Sigmoid colon (tissue), 7 donors: ENCODE data around the gene POU2F3. TPM values are rescaled to one million over a fixed set of nuclear protein-coding genes. Genes with fewer than 3 reads are reported as not detected.

Experiments
- DNase-seq: peaks from one replicate; pipeline ENCODE4 v3.0.0-alpha.2; 2019
- H3K27ac ChIP-seq, 4 donors: fragments of 200-600 bp; sonication (generic); one replicate each; pipeline ENCODE4 v1.5.1; 2016 to 2019; ENCODE audit warnings: mild to moderate bottlenecking in 1 of 4
- H3K27me3 ChIP-seq, 3 donors: fragments of 200-600 bp; sonication (generic); one replicate each; pipeline ENCODE4 v1.5.1; 2019; ENCODE audit warnings: mild to moderate bottlenecking in 1 of 3
- H3K36me3 ChIP-seq, 4 donors: fragments of 200-600 bp; sonication (generic); one replicate each; pipeline ENCODE4 v1.5.1; 2016 to 2019
- H3K4me1 ChIP-seq, 4 donors: fragments of 200-600 bp; sonication (generic); one replicate each; pipeline ENCODE4 v1.5.1; 2017 to 2019
- H3K4me3 ChIP-seq, 4 donors: fragments of 200-600 bp; sonication (generic); one replicate each; pipeline ENCODE4 v1.5.1; 2017 to 2019; ENCODE audit warnings: mild to moderate bottlenecking in 2 of 4, moderate library complexity in 1 of 4
- H3K9me3 ChIP-seq, 4 donors: fragments of 200-600 bp in 3 of 4; sonication (generic) in 3 of 4; one replicate each; pipeline versions ENCODE4 v1.5.1 to v1.6.1; 2013 to 2019
- EP300 ChIP-seq, 4 donors: sonication (generic); formaldehyde crosslinking; IDR thresholded peaks; one replicate each; pipeline ENCODE4 v1.6.1; 2017; ENCODE audit warnings: antibody characterized with exemption in 4 of 4
- POLR2A ChIP-seq, 2 donors: fragments of 450-650 bp; IDR thresholded peaks; one replicate each; pipeline ENCODE4 v1.6.1; 2016; ENCODE audit warnings: antibody characterized with exemption in 2 of 2, mild to moderate bottlenecking in 2 of 2, moderate library complexity in 2 of 2
- POLR2AphosphoS5 ChIP-seq, 4 donors: sonication (generic); formaldehyde crosslinking; IDR thresholded peaks; one replicate each; pipeline ENCODE4 v1.6.1; 2017; ENCODE audit warnings: antibody characterized with exemption in 4 of 4
- WGBS, 2 donors: extraction: QIAGEN DNeasy Blood & Tissue Kit; methylation state at CpG; one replicate each; pipeline ENCODE4 v1.1.7; 2013; 5-methylcytosine and 5-hydroxymethylcytosine counted together
- intact Hi-C: fragments of 100-400 bp; cut with DNase I; formaldehyde crosslinking; loops from one replicate; pipeline ENCODE4 v1.15.1; 2023
- polyA plus RNA-seq, 3 donors: library from polyadenylated mRNA; stranded (reverse); fragments of 200-250 nt; gene quantifications; one replicate each; pipeline ENCODE4 v1.2.3, GENCODE V29; 2013
- total RNA-seq, 4 donors: library from RNA; depleted of rRNA; stranded (reverse); fragments of >200 nt; gene quantifications; one replicate each; pipeline ENCODE4 v1.1.0, GENCODE V29; 2016
- TF ChIP-seq, protein P1 (sequence below), 4 experiments: fragments of 450-650 bp in 3 of 4; fragments of 200-600 bp in 1 of 4; IDR thresholded peaks; one replicate each; pipeline ENCODE4 v1.5.1; 2016 to 2019; ENCODE audit warnings: antibody characterized with exemption in 4 of 4, mild to moderate bottlenecking in 3 of 4, moderate library complexity in 2 of 4
- donor health status: healthy with polysubstance abuse.
- donor health status: Bipolar disorder and iron deficiency.
- donor health status: healthy.

The POU2F3 gene
- total and polyA plus RNA-seq, 7 donors = 0.92 to 1.8 (median 1.3) TPM; not detected in 4

GRCh38 chr11:120195601-120196320 lies 44.2 kb upstream of the POU2F3 start:
- Histone ChIP-seq H3K27me3 (peaks cover 0 to 5% (median 0%) of the 10 kb centered on the region in 3 donors), H3K4me3 (no peak overlapping the region), H3K4me1 (peaks cover 0 to 9% (median 6%) of the 10 kb centered on the region in 4 donors), H3K36me3 (no peaks in the 10 kb centered on the region), H3K27ac (no peak overlapping the region), H3K9me3 (no peaks in the 10 kb centered on the region)
- TF ChIP-seq POLR2A (IDR thresholded peaks at IDR 0.05) (no peak), EP300 (IDR thresholded peaks at IDR 0.05) (no peak), POLR2AphosphoS5 (IDR thresholded peaks at IDR 0.05) (no peak)
- TF ChIP-seq, protein P1, sequence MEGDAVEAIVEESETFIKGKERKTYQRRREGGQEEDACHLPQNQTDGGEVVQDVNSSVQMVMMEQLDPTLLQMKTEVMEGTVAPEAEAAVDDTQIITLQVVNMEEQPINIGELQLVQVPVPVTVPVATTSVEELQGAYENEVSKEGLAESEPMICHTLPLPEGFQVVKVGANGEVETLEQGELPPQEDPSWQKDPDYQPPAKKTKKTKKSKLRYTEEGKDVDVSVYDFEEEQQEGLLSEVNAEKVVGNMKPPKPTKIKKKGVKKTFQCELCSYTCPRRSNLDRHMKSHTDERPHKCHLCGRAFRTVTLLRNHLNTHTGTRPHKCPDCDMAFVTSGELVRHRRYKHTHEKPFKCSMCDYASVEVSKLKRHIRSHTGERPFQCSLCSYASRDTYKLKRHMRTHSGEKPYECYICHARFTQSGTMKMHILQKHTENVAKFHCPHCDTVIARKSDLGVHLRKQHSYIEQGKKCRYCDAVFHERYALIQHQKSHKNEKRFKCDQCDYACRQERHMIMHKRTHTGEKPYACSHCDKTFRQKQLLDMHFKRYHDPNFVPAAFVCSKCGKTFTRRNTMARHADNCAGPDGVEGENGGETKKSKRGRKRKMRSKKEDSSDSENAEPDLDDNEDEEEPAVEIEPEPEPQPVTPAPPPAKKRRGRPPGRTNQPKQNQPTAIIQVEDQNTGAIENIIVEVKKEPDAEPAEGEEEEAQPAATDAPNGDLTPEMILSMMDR (IDR thresholded peaks at IDR 0.05) = no peak
- WGBS, 2 donors = 32 to 69% methylated on average over 13 of the region's 13 CpGs
- intact Hi-C loops = no loop called here
- no peak for DNase-seq

- intact Hi-C loops = no loop called here
- Histone ChIP-seq H3K4me3 (no peak overlapping the region), H3K27ac (peak overlapping the region; percentile 42 to 57 (median 46)), H3K4me1 (peaks cover 0 to 9% (median 6%) of the 10 kb centered on the region in 4 donors), H3K36me3 (no peaks in the 10 kb centered on the region), H3K9me3 (no peaks in the 10 kb centered on the region), H3K27me3 (peaks cover 0 to 5% (median 0%) of the 10 kb centered on the region in 3 donors)
- 58 to 66% methylated on average over 6 of the region's 6 CpGs for WGBS, 2 donors
- no peak for DNase-seq
- TF ChIP-seq POLR2AphosphoS5 (IDR thresholded peaks at IDR 0.05) (no peak), POLR2A (IDR thresholded peaks at IDR 0.05) (no peak), EP300 (IDR thresholded peaks at IDR 0.05) (no peak)
- TF ChIP-seq, protein P1 (IDR thresholded peaks at IDR 0.05) = no peak
Measured at GRCh38 chr11:120196826-120197225, 43.1 kb upstream of the POU2F3 start.

DNA sequence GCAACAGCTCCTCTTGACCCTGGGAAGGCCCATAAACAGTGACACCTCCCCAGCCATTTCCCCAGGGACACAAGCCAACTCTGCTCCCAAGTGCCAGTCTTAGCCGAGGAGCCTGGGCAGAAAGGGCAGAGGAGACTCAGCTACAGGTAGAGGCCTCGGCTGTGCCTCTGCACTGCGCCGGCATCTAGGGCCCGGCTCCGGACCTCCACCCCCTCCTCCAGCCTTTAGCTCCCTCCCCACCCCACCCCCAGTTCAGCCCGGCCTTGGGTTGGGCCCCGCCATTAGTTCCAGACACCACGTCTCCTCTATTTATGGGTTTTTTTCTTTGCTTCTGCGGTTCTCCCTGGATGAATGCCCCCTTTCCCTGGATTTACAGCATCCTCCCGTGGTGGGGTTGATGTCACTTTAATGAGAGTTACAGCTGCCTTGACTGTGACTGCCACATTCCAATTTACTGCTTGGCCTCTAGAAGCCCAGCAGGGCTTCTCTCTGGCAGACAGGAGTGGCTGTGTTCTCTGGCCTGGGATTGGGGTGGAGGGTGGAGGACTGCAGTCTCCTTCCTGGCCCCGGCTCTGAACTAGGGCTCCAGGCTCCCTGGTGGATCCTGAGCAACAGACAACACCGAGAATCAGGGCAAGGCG lies 42.6 kb upstream of the POU2F3 start:
- Histone ChIP-seq H3K36me3 (no peaks in the 10 kb centered on the region), H3K9me3 (no peaks in the 10 kb centered on the region), H3K27ac (peak overlapping the region; percentile 42 to 57 (median 46)), H3K4me1 (peaks cover 0 to 9% (median 6%) of the 10 kb centered on the region in 4 donors), H3K4me3 (no peak overlapping the region), H3K27me3 (peaks cover 0 to 5% (median 0%) of the 10 kb centered on the region in 3 donors)
- TF ChIP-seq POLR2AphosphoS5 (IDR thresholded peaks at IDR 0.05) (no peak), POLR2A (IDR thresholded peaks at IDR 0.05) (no peak), EP300 (IDR thresholded peaks at IDR 0.05) (no peak)
- TF ChIP-seq, protein P1 (IDR thresholded peaks at IDR 0.05) = no peak
- 15 to 55% methylated on average over 14 of the region's 14 CpGs for WGBS, 2 donors
- intact Hi-C loops = no loop called here
- no peak for DNase-seq

- H3K4me3 ChIP-seq = no peak overlapping the region
- peaks cover 0 to 9% (median 6%) of the 10 kb centered on the region in 4 donors for H3K4me1 ChIP-seq
- intact Hi-C loops = no loop called here
- TF ChIP-seq EP300 (IDR thresholded peaks at IDR 0.05) = no peak
- no peaks in the 10 kb centered on the region for H3K36me3 ChIP-seq
- no peaks in the 10 kb centered on the region for H3K9me3 ChIP-seq
- H3K27ac ChIP-seq = peak overlapping the region in 3 of 4 donors; percentile 45 to 57 (median 46)
- WGBS, 2 donors = 55 to 78% methylated on average over 9 of the region's 9 CpGs
- no peak for DNase-seq
- peaks cover 0 to 5% (median 0%) of the 10 kb centered on the region in 3 donors for H3K27me3 ChIP-seq
Measured at GRCh38 chr11:120197977-120198376, 42.0 kb upstream of the POU2F3 start.

GRCh38 chr11:120198403-120198786 lies 41.5 kb upstream of the POU2F3 start:
- Histone ChIP-seq H3K27ac (peak overlapping the region in 1 of 4 donors; percentile 46), H3K27me3 (peaks cover 0 to 5% (median 0%) of the 10 kb centered on the region in 3 donors), H3K36me3 (no peaks in the 10 kb centered on the region), H3K4me1 (peaks cover 0 to 9% (median 6%) of the 10 kb centered on the region in 4 donors), H3K4me3 (no peak overlapping the region), H3K9me3 (no peaks in the 10 kb centered on the region)
- no peak for DNase-seq
- TF ChIP-seq POLR2A (IDR thresholded peaks at IDR 0.05) = no peak
- no peak for TF ChIP-seq EP300 (IDR thresholded peaks at IDR 0.05)
- TF ChIP-seq, protein P1 (IDR thresholded peaks at IDR 0.05) = no peak
- TF ChIP-seq POLR2AphosphoS5 (IDR thresholded peaks at IDR 0.05) = no peak
- 84% methylated on average over 5 of the region's 5 CpGs for WGBS, 2 donors
- intact Hi-C loops = no loop called here
